GM18907 (cell line): ENCODE data around the gene DNAL1.
"Not testable (repeated sequence)": the region's sequence is repeated elsewhere in the genome, so short reads cannot be mapped to it uniquely, and the experiment has no call there.

ENCODE experiments used
- ATAC-seq: cut with Tn5 transposase; IDR thresholded peaks from one replicate; pipeline ENCODE4 v1.9.1; 2021; ENCODE audit warnings: mild to moderate bottlenecking, moderate library complexity; ENCODE audit not compliant: unreplicated experiment

DNAL1 gene

DNA sequence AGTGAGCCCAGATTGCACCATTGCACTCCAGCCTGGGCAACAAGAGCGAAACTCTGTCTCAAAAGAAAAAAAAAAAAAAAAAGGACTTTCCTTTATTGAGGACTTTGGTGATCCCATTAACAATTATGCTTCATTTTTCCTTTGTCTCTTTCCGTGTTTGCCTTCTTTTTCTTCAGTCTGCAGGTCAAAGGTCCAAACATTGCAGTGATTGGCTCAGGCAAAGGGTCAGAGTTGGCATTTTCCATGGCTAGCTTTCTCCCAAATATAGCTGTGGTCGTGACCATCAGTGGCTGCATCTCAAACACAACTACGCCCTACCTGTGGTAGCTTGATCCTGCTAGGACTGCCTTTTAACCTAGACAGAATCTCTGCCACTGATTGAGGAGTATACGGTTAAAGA, 7.0 kb upstream of the DNAL1 start:
- ATAC-seq, result no peak

DNA sequence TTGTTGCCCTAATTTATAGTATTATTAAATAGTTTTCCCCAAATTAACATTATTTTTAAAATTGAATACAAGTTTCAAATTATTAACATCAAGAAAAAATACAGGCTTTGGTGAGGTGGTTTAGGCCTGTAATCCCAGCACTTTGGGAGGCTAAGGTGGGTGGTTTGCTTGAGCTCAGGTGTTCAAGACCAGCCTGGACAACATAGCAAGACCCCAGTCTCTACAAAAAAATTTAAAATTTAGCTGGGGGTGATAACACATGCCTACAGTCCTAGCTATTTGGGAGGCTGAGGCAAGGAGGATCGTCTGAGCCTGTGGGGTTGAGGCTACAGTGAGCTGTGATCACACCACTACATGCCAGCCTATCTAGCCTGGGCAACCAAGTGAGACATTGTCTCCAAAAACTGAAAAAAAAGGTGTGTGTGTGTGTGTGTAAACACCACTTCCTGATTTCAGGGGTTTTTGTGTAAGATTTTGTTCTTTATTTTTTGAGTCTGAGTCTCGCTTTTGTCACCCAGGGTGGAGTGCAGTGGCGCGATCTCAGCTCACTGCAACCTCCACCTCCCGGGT, 3.9 kb upstream of the DNAL1 start:
- no peak for ATAC-seq

DNA sequence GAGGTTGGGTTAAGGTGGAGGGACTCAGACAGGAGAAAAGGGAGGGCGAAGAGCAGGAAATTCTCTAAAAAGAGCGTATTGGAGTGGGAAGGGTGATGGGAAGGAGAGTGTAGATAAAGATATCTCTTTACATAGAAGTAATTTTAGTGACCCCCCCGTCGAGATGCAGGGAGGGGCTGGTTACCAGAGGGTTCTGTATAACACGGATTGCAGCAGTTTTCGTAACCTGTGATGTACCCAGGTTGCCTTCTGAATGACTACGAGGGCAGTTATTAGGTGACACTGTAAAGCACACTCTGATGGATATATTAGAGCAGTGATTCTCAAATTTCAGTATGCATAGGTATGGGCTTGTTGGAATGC, 443 bp downstream of the DNAL1 start:
- ATAC-seq, result no peak

DNA sequence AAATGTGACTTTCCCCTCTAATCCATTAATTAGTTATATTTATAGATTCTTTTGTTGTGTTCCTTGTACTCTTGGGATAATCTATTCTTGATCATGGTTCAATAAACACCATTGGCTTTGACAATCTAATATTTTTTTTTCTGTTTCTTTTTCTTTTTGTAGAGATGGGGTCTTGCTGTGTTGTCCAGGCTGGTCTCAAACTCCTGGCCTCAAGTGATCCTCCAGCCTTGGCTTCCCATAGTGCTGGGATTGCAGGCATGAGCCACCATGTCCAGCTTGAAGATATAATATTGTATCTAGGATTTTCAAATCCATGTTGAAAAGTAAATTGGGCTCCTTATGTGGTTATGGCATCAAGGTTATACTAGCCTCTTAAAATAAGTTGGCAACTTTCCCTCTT, 6.2 kb downstream of the DNAL1 start:
- ATAC-seq, result no peak

DNA sequence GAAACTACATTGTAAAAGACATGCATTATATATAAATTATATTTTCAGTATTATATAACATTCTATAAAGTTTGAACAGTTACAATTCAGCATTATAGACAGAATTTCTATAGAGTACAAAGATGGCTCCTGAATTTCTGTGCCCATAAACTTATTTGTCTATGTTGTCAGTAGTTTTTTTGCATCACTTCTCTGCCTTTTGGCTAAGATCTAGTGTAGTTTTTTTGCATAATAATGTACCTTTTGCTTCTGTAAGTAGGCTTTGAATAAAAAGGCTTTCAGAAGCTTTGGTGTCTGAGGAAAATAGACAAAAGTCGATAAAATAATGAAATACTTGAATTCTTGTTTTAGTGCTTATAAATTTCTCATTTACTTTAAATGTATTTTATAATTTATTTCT, 11.1 kb downstream of the DNAL1 start:
- ATAC-seq, result no peak

DNA sequence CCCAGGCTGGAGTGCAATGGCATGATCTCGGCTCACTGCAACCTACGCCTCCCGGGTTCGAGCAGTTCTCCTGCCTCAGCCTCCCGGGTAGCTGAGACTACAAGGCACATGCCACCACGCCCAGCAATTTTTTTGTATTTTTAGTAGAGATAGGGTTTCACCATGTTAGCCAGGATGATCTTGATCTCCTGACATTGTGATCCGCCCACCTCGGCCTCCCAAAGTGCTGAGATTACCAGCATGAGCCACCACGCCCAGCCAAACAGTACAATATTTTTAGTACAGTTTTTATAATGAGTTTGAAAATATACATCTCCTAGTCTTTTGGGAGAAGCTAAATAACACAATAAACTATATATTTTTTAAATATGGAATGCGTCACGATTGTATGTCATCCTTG, 14.4 kb downstream of the DNAL1 start:
- not testable (repeated sequence) for ATAC-seq

DNA sequence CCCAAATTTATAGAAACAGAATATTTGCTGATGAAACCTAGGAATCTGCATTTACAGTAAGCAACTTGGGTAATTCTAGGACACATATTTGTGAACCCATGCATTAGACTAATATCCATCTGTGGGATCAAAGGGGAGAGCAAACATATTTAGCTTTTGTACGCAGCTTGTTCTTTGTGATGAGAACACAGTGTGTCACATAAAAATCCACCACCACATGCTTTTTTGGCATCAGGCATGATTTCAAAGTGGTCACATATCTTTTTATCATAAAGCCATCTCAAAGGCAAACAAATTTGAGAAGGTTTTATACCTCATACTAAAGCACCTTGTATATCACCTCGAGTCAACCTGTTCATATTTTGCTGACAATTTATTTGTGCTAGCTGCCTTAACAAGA, 15.7 kb downstream of the DNAL1 start:
- no peak for ATAC-seq

DNA sequence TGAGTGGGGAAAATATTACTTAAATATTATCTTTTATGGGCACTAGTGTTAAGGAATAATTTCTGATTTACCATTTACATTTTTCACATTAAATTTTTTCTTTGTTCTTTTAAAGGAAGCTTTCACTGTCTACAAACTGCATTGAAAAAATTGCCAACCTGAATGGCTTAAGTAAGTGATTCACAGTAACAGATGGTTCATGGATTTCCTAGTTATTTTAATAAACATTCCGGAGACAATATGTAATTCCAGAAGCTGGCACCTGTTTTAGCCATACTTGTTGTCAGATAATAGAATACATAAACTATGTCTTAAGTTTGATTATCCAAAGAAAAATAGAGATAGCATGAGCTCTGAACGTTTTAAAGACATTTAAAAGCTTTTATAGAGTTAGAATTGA, 17.1 kb downstream of the DNAL1 start:
- ATAC-seq, result no peak

DNA sequence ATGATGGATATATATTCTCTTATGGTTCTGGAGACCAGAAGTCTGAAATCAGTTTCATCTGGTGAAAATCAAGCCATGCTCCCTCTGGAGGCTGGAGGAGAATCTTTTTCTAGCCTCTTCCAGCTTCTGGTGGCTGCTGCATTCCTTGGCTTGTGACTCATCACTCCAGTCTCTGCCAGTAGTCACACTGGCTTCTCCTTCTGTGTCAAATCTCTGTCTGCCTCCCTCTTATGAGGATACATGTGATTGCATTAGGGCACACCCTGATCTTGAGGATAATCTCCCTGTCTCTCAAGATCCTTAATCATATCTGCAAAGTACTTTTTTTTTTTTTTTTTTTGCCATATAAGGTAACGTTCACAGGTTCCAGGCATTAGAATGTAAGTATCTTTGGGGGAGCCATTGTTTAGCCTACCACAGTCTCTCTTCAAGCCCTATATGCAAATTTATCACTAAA, 17.7 kb downstream of the DNAL1 start:
- no peak for ATAC-seq

DNA sequence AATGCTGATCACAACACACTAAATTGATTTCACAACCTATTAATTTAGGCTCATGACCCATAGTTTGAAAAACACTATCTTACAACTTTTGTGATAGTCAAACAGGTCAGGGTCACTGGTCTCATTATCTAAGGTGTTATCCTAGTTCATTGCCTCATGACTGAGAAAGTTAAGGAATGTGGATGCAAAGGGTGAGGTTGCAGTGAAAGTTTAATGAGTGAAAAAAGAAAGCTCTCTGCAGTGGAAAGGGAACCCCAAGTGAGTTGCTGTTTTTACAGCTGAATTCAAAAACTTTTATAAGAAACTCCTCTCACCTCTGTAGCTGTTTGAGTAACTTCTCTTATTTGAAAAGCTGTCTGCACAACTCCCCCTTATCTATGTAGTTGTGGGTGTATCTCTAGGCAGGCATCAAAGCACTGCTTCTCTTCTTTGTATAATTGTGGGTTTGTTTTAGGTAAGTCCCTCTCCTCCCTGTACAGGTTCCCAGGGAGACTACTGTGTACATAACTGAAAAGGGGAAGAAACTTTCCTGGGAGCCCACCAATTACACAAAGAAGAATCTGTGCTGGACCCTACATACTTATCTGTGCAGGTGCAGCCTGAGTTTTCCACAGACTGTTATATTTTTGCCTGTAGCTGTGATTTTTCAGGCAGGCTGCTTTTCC, 18.9 kb downstream of the DNAL1 start:
- no peak for ATAC-seq

DNA sequence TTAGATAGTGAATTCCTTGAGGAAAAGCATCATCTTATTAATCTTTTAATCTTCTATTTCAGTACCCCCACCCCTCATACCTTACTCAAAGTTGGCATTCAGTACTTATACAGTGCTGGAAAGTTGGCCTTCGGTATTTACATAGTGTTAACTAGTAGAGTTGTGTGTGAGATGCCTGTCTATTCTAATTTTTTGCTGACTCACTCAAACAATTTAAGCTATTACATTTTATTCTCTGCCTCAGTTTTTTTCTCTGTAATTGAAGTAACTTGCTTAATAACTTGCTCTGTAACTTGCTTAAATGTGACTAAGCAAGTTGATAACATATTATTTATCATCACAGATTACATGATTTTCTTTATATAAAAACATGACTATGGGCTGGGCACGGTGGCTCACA, 20.3 kb downstream of the DNAL1 start:
- ATAC-seq, result no peak

DNA sequence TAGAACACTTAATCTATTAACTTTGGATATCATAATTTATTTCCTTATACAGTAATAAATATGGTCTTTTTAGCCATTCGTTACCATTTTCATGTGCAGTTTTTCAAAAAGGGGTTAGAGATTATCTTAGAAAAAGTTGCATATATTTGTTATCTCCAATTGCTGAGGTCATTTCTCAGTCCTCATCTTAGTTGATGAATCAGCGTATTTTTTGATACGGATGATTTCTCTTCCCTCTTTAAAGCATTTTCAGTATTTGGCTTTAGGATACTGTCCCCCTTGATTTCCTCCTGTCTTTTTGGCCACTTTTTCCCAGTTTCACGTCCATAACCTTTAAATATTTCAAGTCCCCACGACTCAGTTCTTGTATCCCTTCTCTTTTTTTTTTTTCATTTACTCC, 21.8 kb downstream of the DNAL1 start:
- no peak for ATAC-seq

DNA sequence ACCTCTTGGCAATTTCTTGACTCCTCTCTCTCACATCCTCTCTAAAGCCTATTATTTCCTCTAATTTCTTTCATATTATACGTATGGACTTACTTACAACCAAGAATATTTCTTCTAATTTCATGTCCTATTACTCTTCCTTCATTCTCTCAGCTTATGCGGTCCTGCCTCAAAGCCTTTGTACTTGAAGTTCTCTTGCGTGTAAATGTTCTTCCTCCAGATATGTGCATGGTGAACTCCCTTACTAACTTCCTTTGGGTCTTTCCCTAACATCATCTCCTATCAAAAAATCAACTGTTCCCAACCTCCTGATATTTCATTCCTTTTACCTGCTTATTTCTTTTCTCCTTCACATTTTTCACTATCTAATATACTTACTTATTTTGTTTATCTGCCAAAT, 23.1 kb downstream of the DNAL1 start:
- no peak for ATAC-seq

DNA sequence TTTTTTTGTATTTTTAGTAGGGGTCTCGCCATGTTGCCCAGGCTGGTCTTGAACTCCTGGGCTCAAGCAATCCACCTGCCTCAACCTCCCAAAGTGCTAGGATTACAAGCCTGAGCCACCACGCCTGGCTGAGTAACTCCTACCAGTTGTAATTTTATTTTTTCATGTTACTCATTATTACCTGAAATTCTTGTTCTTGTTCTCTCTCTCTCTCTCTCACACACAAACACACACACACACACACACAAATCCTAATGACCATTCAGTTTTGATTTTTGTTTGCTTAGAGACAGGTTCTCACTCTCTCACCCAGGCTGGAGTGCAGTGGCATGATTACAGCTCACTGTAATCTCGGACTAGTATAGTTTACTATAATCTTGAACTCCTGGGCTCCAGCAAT, 30.2 kb downstream of the DNAL1 start:
- no peak for ATAC-seq

DNA sequence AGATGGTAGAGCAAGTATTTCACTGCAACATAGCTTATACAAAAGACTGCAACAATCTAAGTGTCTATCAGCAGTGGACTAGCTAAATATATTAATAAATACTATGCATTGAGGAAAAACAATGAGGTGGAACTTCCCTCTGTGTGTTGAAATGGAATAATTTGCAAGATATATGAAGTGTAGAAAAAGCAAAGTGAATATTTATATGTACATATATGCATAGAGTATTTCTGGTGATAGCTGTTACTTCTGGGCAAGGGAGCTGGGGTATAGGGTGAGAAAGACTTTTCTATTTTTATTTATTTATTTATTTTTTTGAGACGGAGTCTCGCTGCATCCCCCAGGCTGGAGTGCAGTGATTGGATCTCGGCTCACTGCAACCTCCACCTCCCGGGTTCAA, 33.9 kb downstream of the DNAL1 start:
- no peak for ATAC-seq

DNA sequence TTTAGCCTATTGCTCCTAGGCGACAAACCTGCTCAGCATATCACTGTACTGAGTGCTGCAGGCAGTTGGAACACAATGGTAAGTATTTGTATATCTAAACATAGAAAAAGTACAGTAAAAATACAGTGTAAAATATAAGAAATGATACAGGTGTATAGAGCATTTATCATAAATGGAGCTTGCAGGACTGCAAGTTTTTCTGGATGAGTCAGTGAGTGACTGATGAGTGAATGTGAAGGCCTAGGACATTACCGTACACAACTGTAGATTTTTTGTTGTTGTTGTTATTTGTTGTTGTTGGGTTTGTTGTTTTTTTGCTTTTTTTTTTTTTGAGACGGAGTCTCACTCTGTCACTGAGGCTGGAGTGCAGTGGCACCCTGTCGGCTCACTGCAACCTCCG, 36.0 kb downstream of the DNAL1 start:
- no peak for ATAC-seq

DNA sequence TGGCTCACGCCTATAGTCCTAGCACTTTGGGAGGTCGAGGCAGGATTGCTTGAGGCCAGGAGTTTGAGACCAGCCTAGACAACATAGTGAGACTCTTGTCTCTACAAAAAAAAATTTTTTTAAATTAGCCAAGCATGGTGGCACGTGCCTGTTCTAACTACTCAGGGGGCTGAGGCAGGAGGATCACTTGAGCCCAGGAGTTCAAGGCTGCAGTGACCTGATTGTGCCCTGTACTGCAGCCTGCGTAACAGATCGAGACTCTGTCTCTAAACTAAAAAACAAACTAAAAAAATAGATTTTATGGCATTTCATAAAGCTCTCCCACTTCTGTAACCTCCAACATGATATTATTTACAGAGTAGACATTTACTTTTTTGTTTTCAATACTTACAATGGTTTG, 39.8 kb downstream of the DNAL1 start:
- no peak for ATAC-seq

DNA sequence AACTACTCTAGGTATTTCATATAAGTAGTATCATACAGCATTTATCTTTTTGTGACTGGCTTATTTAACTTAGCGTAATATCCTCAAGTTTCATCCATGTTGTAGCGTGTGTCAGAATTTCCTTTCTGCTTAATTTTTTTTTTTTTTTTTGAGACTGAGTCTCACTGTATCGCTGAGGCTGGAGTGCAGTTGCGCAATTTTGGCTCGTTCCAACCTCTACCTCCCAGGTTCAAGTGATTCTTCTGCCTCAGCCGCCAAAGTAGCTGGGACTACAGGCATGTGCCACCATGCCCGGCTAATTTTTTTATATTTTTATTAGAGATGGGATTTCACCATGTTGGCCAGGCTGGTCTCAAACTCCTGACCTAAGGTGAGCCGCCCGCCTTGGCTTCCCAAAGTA, 40.5 kb downstream of the DNAL1 start:
- no peak for ATAC-seq

DNA sequence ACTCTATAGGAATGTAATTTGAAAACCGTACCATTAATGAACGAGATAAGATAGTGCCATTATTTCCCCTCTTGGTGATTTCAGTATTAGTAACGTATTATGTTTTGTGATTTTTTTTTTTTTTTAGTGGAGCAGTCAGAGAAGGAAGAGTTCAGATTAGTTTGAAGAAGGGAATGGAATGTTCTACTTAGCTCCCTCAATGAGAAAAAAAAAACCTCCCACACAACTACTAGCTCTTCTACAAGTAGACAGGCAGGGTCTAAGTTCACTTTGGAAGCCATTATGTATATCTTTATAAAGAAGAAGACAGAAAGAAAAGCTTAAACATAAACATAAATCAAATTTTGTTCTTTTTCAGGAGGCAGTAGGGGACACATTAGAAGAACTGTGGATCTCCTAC, 42.1 kb downstream of the DNAL1 start:
- ATAC-seq, result no peak

DNA sequence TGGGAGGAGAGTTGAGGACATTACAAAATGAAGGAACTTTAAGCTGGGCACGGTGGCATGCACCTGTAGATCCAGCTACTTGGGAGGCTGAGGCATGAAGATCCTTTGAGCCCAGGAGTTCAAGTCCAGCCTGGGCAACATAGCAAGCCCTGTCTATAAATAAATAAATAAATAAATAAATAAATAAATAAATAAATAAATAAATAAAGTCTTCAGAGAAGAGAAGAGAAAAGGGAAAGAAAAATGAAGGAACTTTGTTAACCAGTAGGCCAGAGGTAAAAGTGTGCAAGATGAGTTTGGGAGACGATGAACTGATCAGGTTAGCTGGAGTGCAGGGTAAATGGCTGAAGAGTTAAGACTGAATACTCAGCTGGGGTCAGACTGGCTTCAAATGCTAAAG, 49.3 kb downstream of the DNAL1 start:
- ATAC-seq, result no peak

DNA sequence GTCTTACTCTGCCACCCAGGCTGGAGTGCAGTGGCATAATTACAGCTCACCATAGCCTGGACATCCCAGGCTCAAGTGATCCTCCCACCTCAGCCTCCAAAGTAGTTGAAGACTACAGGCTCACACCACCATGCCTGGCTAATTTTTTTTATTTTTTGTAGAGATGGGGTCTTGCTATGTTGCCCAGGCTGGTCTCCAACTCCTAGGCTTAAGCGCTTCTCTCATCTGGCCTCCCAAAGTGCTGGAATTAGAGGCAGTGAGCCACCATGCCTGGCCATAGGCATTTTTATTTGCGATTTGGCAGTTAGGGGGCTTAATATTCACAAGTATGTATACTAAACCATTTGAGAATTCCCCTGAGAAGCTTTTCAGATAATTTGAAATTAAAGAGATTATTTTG, 50.3 kb downstream of the DNAL1 start:
- no peak for ATAC-seq

DNA sequence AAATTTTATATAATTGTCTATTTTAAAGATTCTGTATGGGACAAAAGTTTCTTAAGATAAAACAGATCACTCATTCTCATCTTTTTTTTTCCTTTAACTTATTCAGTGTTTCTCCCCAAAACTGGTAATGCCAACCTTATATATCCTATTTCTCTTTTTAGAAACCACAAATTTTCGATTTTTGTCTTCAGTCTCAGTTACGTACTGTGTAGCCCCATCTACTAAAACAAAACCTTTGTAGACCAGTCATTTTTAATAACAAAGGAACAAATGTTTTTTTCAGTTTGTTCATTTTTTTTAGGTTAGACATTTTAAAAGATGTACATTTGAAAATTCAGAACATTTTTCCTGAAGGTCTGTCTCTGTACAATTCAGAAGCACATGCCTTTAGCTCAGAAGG, 51.2 kb downstream of the DNAL1 start:
- peak; percentile 65 for ATAC-seq
